ENCODE measurements around the gene C5orf15.

The C5orf15 gene

DNA sequence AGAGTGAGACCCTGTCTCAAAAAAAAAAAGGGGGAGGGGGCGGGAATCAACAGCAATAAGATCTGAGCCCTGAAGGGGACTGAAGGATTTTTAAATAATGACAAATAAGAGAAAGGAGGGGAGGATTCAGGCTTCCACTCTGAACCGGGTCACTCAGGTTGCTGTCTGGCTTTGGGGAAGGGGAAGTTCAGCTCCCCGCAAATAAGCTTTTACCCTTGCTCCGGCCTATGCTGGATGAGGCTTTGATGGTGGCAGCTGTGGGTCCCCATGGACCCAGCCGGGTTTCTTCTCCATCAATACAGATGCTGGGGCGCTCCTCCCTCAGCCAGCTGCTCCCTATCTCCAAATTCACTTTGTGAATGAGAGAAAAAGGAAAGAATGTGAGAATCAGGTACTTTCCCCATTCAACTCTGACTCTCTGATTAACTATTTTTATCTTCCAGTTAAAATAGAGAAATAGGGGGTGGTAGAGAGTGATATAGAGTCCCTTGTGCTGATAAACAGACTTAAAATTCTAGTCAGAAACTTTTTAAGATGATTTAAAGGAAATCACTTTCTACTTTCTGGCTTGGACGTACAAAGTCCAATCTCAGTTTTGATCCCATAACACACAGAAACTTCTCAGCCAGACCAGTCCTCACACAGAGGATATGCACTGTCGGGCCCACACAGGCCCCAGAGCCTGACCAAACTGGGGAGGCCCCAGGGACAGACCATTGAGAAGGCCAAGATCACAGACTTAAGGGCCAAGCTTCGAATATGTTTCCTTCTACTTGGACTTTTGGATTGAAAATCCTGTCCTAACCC is 39.6 kb downstream of the C5orf15 start:
- no peaks in the 10 kb centered on the region for H3K9me3 ChIP-seq (ENCODE audit: severe bottlenecking)
- H3K4me3 ChIP-seq (ENCODE audit: severe bottlenecking) = no peak overlapping the region
- no peaks in the 10 kb centered on the region for H3K27me3 ChIP-seq (ENCODE audit: insufficient read depth, poor library complexity, severe bottlenecking)
- H3K36me3 ChIP-seq (ENCODE audit: low read depth) = no peaks in the 10 kb centered on the region
- no peak for ATAC-seq (ENCODE audit: low read depth)
- no peak overlapping the region for H3K27ac ChIP-seq (ENCODE audit: poor library complexity, severe bottlenecking)
- no peak for DNase-seq (ENCODE audit: low spot score)
- TF ChIP-seq, protein P1, sequence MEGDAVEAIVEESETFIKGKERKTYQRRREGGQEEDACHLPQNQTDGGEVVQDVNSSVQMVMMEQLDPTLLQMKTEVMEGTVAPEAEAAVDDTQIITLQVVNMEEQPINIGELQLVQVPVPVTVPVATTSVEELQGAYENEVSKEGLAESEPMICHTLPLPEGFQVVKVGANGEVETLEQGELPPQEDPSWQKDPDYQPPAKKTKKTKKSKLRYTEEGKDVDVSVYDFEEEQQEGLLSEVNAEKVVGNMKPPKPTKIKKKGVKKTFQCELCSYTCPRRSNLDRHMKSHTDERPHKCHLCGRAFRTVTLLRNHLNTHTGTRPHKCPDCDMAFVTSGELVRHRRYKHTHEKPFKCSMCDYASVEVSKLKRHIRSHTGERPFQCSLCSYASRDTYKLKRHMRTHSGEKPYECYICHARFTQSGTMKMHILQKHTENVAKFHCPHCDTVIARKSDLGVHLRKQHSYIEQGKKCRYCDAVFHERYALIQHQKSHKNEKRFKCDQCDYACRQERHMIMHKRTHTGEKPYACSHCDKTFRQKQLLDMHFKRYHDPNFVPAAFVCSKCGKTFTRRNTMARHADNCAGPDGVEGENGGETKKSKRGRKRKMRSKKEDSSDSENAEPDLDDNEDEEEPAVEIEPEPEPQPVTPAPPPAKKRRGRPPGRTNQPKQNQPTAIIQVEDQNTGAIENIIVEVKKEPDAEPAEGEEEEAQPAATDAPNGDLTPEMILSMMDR (IDR thresholded peaks at IDR 0.05; ENCODE audit: poor library complexity, severe bottlenecking) = no peak
- H3K4me1 ChIP-seq (ENCODE audit: insufficient read depth, poor library complexity, severe bottlenecking) = peaks cover 4% of the 10 kb centered on the region

DNA sequence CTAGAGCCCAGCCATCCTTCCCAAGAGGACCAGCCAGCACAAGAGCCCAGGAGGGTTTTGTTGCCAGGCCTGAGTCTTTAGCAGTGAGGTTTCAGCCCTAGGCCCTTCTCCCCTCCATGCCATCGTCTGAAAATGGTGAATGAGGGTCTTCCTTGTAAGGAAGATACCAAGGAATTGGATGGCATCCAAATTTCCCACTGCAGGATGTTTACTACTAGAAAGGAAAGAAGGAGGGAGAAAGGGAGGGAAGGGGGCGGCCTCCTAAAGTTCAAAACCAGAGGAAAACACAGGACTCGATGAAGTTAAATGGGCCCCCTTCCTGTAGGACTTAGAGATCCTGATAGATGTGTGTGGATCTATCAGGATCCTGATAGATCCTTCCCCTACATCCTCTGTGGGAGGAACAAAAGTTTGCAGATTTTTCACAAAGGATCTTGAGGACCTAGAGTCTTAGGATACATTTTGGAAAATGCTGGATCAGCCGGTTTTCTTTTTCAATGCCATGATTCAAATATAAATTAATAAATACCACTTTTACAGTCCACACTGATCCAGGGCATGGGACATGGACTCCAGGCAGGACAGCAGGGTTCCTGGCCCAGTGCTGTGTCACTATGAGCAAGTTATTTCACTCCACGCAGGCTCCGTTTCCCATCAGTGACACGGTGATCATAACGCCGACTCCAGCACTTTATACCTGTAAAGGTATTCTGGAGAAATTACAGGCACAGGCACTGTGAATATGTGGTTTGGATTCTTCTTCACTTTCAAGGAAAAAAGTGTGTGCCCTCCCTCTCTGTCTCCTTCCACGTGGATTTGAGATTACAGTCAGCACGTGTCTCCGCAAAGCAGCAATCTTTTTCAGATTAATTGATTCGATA is 40.9 kb downstream of the C5orf15 start:
- no peak for DNase-seq (ENCODE audit: low spot score)
- peaks cover 4% of the 10 kb centered on the region for H3K4me1 ChIP-seq (ENCODE audit: insufficient read depth, poor library complexity, severe bottlenecking)
- TF ChIP-seq, protein P1 (IDR thresholded peaks at IDR 0.05; ENCODE audit: poor library complexity, severe bottlenecking) = no peak
- H3K27me3 ChIP-seq (ENCODE audit: insufficient read depth, poor library complexity, severe bottlenecking) = no peaks in the 10 kb centered on the region
- ATAC-seq (ENCODE audit: low read depth) = no peak
- no peak overlapping the region for H3K27ac ChIP-seq (ENCODE audit: poor library complexity, severe bottlenecking)
- no peaks in the 10 kb centered on the region for H3K36me3 ChIP-seq (ENCODE audit: low read depth)
- no peaks in the 10 kb centered on the region for H3K9me3 ChIP-seq (ENCODE audit: severe bottlenecking)
- H3K4me3 ChIP-seq (ENCODE audit: severe bottlenecking) = no peak overlapping the region

DNA sequence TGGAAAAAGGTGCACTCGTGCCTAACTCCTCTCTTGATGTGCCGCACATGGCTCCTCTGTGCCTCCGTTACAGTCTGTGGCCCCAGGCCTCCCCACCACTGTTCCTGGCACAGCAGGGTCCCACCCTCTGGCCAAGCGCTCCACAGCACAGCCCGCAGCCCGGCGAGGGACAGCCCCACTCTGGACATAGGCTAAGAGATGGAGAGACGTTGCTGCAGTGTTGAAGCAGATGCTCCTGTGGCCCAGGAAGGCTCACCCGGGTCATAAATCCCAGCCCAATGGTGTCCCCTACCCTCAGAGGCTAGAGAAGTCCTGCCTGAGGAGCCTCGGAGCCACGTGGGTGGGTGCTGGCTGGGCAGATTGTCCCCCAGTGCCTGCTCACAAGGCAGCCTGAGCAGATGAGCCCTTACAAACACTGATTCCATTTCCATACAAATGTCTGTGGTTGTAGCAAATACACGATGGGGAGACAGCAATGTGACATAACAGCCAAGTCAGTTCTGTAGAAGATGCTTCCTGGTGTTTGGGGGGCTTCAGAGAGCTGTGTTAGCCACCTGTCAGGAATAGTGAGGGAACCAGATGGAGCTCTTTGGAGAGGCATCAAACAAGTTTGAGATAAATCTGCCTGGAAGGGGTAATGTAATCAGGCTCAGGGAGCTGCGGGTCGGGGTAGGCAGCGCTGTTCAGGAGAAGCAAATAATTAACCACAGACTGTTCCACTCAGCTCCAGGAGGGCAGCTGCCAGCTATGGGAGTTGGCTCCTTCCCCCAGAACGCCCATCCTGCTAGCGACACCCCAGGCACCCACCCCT is 41.7 kb downstream of the C5orf15 start:
- H3K27ac ChIP-seq (ENCODE audit: poor library complexity, severe bottlenecking) = no peak overlapping the region
- DNase-seq (ENCODE audit: low spot score) (no peak), ATAC-seq (ENCODE audit: low read depth) (no peak)
- no peaks in the 10 kb centered on the region for H3K27me3 ChIP-seq (ENCODE audit: insufficient read depth, poor library complexity, severe bottlenecking)
- TF ChIP-seq, protein P1 (IDR thresholded peaks at IDR 0.05; ENCODE audit: poor library complexity, severe bottlenecking) = no peak
- H3K36me3 ChIP-seq (ENCODE audit: low read depth) = no peaks in the 10 kb centered on the region
- no peaks in the 10 kb centered on the region for H3K9me3 ChIP-seq (ENCODE audit: severe bottlenecking)
- peaks cover 4% of the 10 kb centered on the region for H3K4me1 ChIP-seq (ENCODE audit: insufficient read depth, poor library complexity, severe bottlenecking)
- H3K4me3 ChIP-seq (ENCODE audit: severe bottlenecking) = no peak overlapping the region

DNA sequence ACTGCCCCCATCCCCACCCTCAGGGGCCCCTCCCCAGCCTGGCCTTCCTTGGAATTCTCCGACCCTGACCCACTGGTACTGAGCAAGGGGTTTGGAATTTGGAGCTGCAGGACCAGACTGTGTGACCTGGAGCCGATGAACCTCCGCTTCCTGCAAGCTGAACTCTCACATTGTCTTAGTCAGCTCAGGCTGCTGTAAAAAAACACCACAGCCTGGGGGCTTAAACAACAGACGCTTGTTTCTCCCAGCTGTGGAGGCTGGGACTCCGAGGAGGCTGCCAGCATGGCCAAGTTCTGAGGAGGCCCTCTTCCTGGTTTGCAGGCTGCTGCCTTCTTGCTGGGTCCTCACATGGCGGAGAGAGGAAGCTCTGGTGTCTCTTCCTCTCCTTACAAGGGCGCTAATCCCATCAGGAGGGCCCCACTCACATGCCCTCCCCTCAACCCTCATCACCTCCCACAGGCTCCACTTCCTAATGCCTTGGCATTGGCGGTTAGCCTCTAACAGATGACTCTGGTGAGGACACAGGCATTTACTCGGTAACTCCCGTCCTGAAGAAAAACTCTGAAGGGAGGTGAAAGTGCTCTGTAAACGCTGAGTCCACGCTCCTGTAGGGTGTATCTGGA is 42.4 kb downstream of the C5orf15 start:
- TF ChIP-seq, protein P1 (IDR thresholded peaks at IDR 0.05; ENCODE audit: poor library complexity, severe bottlenecking) = no peak
- no peaks in the 10 kb centered on the region for H3K27me3 ChIP-seq (ENCODE audit: insufficient read depth, poor library complexity, severe bottlenecking)
- H3K9me3 ChIP-seq (ENCODE audit: severe bottlenecking) = no peaks in the 10 kb centered on the region
- no peak for DNase-seq (ENCODE audit: low spot score)
- H3K36me3 ChIP-seq (ENCODE audit: low read depth) = no peaks in the 10 kb centered on the region
- no peak overlapping the region for H3K4me3 ChIP-seq (ENCODE audit: severe bottlenecking)
- peak; percentile 77 for ATAC-seq (ENCODE audit: low read depth)
- H3K4me1 ChIP-seq (ENCODE audit: insufficient read depth, poor library complexity, severe bottlenecking) = peaks cover 4% of the 10 kb centered on the region
- H3K27ac ChIP-seq (ENCODE audit: poor library complexity, severe bottlenecking) = no peak overlapping the region
